CD4-positive, alpha-beta T cell (primary cell): Measurements from ENCODE around the gene SEMA3F. TPM values are rescaled to one million over a fixed set of nuclear protein-coding genes. Genes with fewer than 3 reads are reported as not detected.
A peak's percentile ranks its signal among the peaks of the same experiment; 100 is the strongest.

Experiments
- ATAC-seq: fragments of 200-7000 bp; cut with Tn5 transposase; one replicate; pipeline ENCODE4 v1.10.0; 2022; ENCODE audit warnings: mild to moderate bottlenecking; ENCODE audit not compliant: poor library complexity
- CTCF ChIA-PET: fragments of 350-600 bp; sonication (Branson Sonifier 250); formaldehyde crosslinking; loops from one replicate; lab custom pipeline; 2021; ENCODE audit warnings: antibody characterized with exemption, inconsistent platforms; lab: Charles Lee
- POLR2A ChIA-PET: fragments of 350-600 bp; sonication (Branson Sonifier 250); formaldehyde crosslinking; loops from one replicate; lab custom pipeline; 2021; ENCODE audit warnings: antibody characterized with exemption, inconsistent platforms; lab: Charles Lee
- DNase-seq, 14 experiments: peaks; one replicate each; pipeline ENCODE4 v3.0.0-alpha.2; 2013 to 2020; ENCODE audit warnings: mixed read lengths in 2 of 14
- H3K27ac ChIP-seq, 2 donors: one replicate each; pipeline versions ENCODE4 v1.5.1 to v1.7.0; 2013; ENCODE audit warnings: low read length in 2 of 2, low read depth in 1 of 2, mild to moderate bottlenecking in 1 of 2
- H3K27me3 ChIP-seq, 2 experiments: 1 replicate in 1 of 2; 2 replicates in 1 of 2; pipeline versions ENCODE4 v1.6.1 to v1.7.0; 2013; ENCODE audit warnings: low read length in 2 of 2, control low read depth in 1 of 2, mild to moderate bottlenecking in 1 of 2, moderate library complexity in 1 of 2; ENCODE audit not compliant: insufficient read depth in 2 of 2, control insufficient read depth in 1 of 2
- H3K36me3 ChIP-seq: one replicate; pipeline ENCODE4 v1.6.1; 2013; ENCODE audit warnings: low read length, control low read depth; ENCODE audit not compliant: insufficient read depth
- H3K4me1 ChIP-seq: one replicate; pipeline ENCODE4 v1.6.1; 2013; ENCODE audit warnings: low read length, control low read depth; ENCODE audit not compliant: insufficient read depth
- H3K4me3 ChIP-seq: one replicate; pipeline ENCODE4 v1.5.1; 2013; ENCODE audit warnings: mild to moderate bottlenecking, low read length, moderate library complexity
- H3K9me3 ChIP-seq, 2 experiments: 1 replicate in 1 of 2; 2 replicates in 1 of 2; pipeline versions ENCODE4 v1.6.1 to v1.7.0; 2013; ENCODE audit warnings: low read length in 2 of 2, mild to moderate bottlenecking in 2 of 2, control low read depth in 1 of 2, moderate library complexity in 1 of 2; ENCODE audit not compliant: control insufficient read depth in 1 of 2, insufficient read depth in 1 of 2
- H3K27ac Mint-ChIP-seq: one replicate; pipeline ENCODE4 v1.8.0; 2020; ENCODE audit warnings: mixed read lengths
- H3K27me3 Mint-ChIP-seq: one replicate; pipeline ENCODE4 v1.8.0; 2021; ENCODE audit warnings: mixed read lengths
- H3K36me3 Mint-ChIP-seq: one replicate; pipeline ENCODE4 v1.8.0; 2021; ENCODE audit warnings: low read depth, mixed read lengths
- H3K4me1 Mint-ChIP-seq: one replicate; pipeline ENCODE4 v1.8.0; 2021; ENCODE audit warnings: low read depth, mixed read lengths
- H3K4me3 Mint-ChIP-seq: one replicate; pipeline ENCODE4 v1.8.0; 2020; ENCODE audit warnings: mild to moderate bottlenecking, mixed read lengths
- H3K9me3 Mint-ChIP-seq: one replicate; pipeline ENCODE4 v1.8.0; 2020; ENCODE audit warnings: mixed read lengths
- CTCF ChIP-seq: fragments of 200-600 bp; IDR thresholded peaks from one replicate; pipeline ENCODE4 v1.8.0; 2022; ENCODE audit warnings: antibody characterized with exemption, mild to moderate bottlenecking
- intact Hi-C, 2 experiments: fragments of 100-400 bp; cut with DNase I in 1 of 2; cut with micrococcal nuclease in 1 of 2; formaldehyde crosslinking; loops; one replicate each; pipeline versions ENCODE4 v1.15.1 to v1.9.0; 2023 to 2025; cut with DNase I, micrococcal nuclease
- total RNA-seq, 174 experiments: library from RNA in 2 of 174; stranded (reverse) in 2 of 174; gene quantifications; one replicate each; pipeline ENCODE4 v1.2.3 and lab custom pipeline; 2021 to 2026

The SEMA3F gene
- total RNA-seq, 2 experiments from 2014 or later, result 0.22 to 1.1 TPM

- Mint-ChIP-seq H3K27ac (no peak overlapping the region), H3K4me3 (no peak overlapping the region), H3K36me3 (no peaks in the 10 kb centered on the region), H3K4me1 (peaks cover 11% of the 10 kb centered on the region), H3K9me3 (no peaks in the 10 kb centered on the region), H3K27me3 (no peaks in the 10 kb centered on the region)
- ChIA-PET CTCF (interaction anchor here (2.7 kb wide), 1 partner anchor 28 kb away, joined by 8 read pairs; no protein-coding TSS in a partner anchor), POLR2A (interaction anchor here (1.2 to 1.6 kb wide), 2 partner anchors 14 to 27 kb away, joined by 3 to 5 read pairs; partner anchors contain the start of gene GNAI2)
- H3K9me3 ChIP-seq, result no peaks in the 10 kb centered on the region
- TF ChIP-seq CTCF, result no peak
- intact Hi-C loops, result no loop called here
- no peaks in the 10 kb centered on the region for H3K27me3 ChIP-seq
- H3K36me3 ChIP-seq, result no peaks in the 10 kb centered on the region
- ATAC-seq (no peak), DNase-seq (no peak)
- no peak overlapping the region for H3K4me3 ChIP-seq
- no peak overlapping the region for H3K27ac ChIP-seq
- peaks cover 27% of the 10 kb centered on the region for H3K4me1 ChIP-seq
Observed at GRCh38 chr3:50222169-50222528, 67.0 kb downstream of the SEMA3F start.

- Mint-ChIP-seq H3K27ac (no peak overlapping the region), H3K4me3 (peak overlapping the region; percentile 50), H3K36me3 (peaks cover 7% of the 10 kb centered on the region), H3K27me3 (no peaks in the 10 kb centered on the region), H3K4me1 (peaks cover 30% of the 10 kb centered on the region), H3K9me3 (no peaks in the 10 kb centered on the region)
- H3K27me3 ChIP-seq, result no peaks in the 10 kb centered on the region
- no peaks in the 10 kb centered on the region for H3K9me3 ChIP-seq
- POLR2A ChIA-PET, result interaction anchor here (2.7 kb wide), 1 partner anchor 30 kb away, joined by 32 read pairs; no protein-coding TSS in a partner anchor
- DNase-seq (no peak), ATAC-seq (no peak)
- H3K4me1 ChIP-seq, result peaks cover 42% of the 10 kb centered on the region
- intact Hi-C loops, result no loop called here
- H3K4me3 ChIP-seq, result no peak overlapping the region
- CTCF ChIA-PET, result interaction anchor here (0.7 to 5.4 kb wide), 3 partner anchors 30 to 701 kb away, joined by 3 to 82 read pairs (median 3); no protein-coding TSS in a partner anchor
- TF ChIP-seq CTCF, result no peak
- H3K27ac ChIP-seq, result no peak overlapping the region
- no peaks in the 10 kb centered on the region for H3K36me3 ChIP-seq
Observed at GRCh38 chr3:50224639-50225038, 69.5 kb downstream of the SEMA3F start.

GRCh38 chr3:50226888-50227389, 71.8 kb downstream of the SEMA3F start:
- Mint-ChIP-seq H3K27me3 (no peaks in the 10 kb centered on the region), H3K9me3 (no peaks in the 10 kb centered on the region), H3K4me1 (peaks cover 32% of the 10 kb centered on the region), H3K27ac (peak overlapping the region; percentile 89), H3K36me3 (peaks cover 7% of the 10 kb centered on the region), H3K4me3 (peak overlapping the region; percentile 96)
- POLR2A ChIA-PET, result interaction anchor here (0.8 to 4.8 kb wide), 7 partner anchors 9 to 124 kb away, joined by 3 to 55 read pairs (median 17); partner anchors contain the start of genes CYB561D2, GNAI2 and NPRL2
- CTCF ChIA-PET, result interaction anchor here (0.7 to 5.4 kb wide), 14 partner anchors 9 to 670 kb away, joined by 3 to 82 read pairs (median 6); partner anchors contain the start of genes GNAI2, GNAT1, HYAL3 and NAA80
- intact Hi-C loops, result loop anchor here (1.0 to 2.0 kb wide), 9 partner anchors 8 to 106 kb away; partner anchors contain the start of gene GNAI2 (in 1 of the 2)
- peak in 6 of 14 experiments; percentile 11 to 75 (median 48) for DNase-seq
- H3K4me1 ChIP-seq, result peaks cover 36% of the 10 kb centered on the region
- H3K4me3 ChIP-seq, result peak overlapping the region; percentile 68
- no peaks in the 10 kb centered on the region for H3K27me3 ChIP-seq
- H3K9me3 ChIP-seq, result no peaks in the 10 kb centered on the region
- ATAC-seq, result peak; percentile 22
- TF ChIP-seq CTCF, result no peak
- peak overlapping the region; percentile 4 to 13 for H3K27ac ChIP-seq
- H3K36me3 ChIP-seq, result no peaks in the 10 kb centered on the region
